AG04449 (cell line): ENCODE results near the gene KRTAP1-3.

Source experiments
- CTCF ChIA-PET: fragments of 350-600 bp; formaldehyde crosslinking; extraction: SDS; loops from one replicate; lab custom pipeline; 2021; ENCODE audit warnings: antibody characterized with exemption; lab: Yijun Ruan, JAX
- POLR2A ChIA-PET: fragments of 400-600, 350-600 bp; formaldehyde crosslinking; extraction: SDS; loops from one replicate; lab custom pipeline; 2020; ENCODE audit warnings: antibody characterized with exemption, inconsistent platforms; lab: Yijun Ruan, JAX
- DNase-seq: peaks from one replicate; pipeline ENCODE4 v3.0.0-alpha.2; 2010; ENCODE audit warnings: low read depth, low spot score
- H3K4me3 ChIP-seq: 2 replicates; pipeline ENCODE4 v1.5.1; 2011; ENCODE audit warnings: low read depth, mild to moderate bottlenecking, control low read depth, low read length
- CTCF ChIP-seq: IDR thresholded peaks from one replicate; pipeline ENCODE4 v1.5.1; 2011; ENCODE audit warnings: mild to moderate bottlenecking, moderate library complexity, low read length, control low read depth, inconsistent platforms; ENCODE audit not compliant: insufficient read depth; ENCODE audit errors: missing control alignments

KRTAP1-3 gene

DNA sequence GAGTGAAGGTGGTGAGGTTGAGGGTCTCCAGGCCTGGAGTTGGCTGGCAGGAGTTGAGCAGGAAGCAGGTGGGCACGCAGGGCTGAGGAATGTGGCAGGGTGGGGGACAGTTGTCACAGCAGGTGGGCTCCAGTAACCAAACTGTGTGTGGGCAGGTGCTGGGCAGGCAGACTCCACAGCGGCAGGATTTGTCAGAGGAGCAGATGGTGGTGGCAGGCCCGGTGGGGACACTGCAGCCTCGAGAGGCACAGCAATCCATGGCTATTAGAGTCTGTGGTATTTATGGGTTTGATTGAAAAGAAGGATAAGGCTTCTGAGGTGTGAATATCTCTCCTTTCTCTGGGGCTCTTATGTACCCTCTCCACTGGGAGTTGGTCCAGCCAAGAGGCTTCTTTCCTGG lies 40.8 kb downstream of the KRTAP1-3 start, which contains the start of gene KRTAP3-3:
Gene KRTAP3-3 (minus strand): TSS at position 326 of the 400 bp plus-strand sequence. CDS start 67 bp downstream, at position 259.
- H3K4me3 ChIP-seq = no peak within 1 kb of the TSS
- TF ChIP-seq CTCF = no peak
- CTCF ChIA-PET = no interaction called here
- DNase-seq = no peak
- POLR2A ChIA-PET = no interaction called here

DNA sequence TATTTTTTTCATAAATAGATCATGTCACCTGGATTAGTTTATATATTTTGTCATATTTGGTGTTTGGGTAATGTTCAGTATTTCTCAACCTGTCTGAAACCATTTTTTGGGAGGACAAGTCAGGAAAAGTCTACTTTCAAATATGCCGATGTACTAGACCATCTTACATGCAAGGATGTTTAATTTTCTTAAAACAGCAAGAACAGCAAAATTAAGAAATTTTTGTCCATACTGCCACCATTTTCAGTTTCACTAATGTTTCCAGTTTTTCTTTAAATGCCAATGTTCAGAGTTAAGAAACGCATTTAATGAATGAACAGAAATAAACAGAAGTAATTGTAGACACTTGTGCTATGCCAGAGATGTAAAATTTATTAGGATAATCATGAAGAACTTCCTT lies 41.6 kb downstream of the KRTAP1-3 start:
- H3K4me3 ChIP-seq = no peak overlapping the region
- DNase-seq = no peak
- TF ChIP-seq CTCF = no peak
- POLR2A ChIA-PET = no interaction called here
- CTCF ChIA-PET = interaction anchor here (1.2 kb wide), 1 partner anchor 14 kb away, joined by 3 read pairs; no protein-coding TSS in a partner anchor

DNA sequence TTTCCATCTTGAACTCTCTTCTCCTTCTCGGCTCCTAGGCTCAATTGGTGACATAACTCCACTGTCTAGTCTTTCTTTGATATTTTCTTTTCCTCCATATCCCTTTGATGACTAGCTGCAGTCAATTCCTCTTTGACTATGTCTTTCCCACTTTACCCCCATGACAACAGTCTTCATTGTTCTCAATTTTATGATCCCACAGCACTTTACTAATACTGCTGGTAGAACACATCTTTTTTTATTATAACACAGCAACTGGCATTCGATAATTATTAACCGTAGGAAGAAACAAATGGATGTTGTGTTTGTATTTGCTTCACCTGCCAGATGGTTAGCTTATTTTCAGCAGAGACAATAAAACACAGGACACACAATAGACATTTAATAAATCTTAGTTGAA lies 42.0 kb downstream of the KRTAP1-3 start:
- no peak for TF ChIP-seq CTCF
- ChIA-PET CTCF (interaction anchor here (1.1 to 1.2 kb wide), 2 partner anchors 14 to 29 kb away, joined by 3 read pairs; no protein-coding TSS in a partner anchor), POLR2A (no interaction called here)
- no peak for DNase-seq
- no peak overlapping the region for H3K4me3 ChIP-seq

DNA sequence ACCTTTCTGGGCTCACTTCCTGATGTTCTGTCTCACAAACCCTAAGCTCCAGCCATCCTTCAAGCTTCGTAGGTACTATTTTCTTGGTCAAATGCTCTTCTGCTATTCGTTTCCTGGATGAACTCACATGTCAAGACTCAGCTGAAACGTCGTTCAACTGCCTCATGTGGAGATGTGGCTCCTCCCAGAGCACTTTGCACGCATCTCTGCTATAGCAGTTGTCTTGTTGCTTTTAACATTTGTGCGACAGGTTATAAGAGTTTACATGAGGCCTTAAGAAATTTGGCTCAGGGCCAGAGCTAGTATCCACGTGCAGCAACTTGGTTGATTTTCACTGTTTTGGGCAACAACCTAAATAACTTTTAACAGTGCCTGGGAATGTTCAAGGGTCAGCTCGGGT lies 47.8 kb downstream of the KRTAP1-3 start:
- H3K4me3 ChIP-seq = no peak overlapping the region
- ChIA-PET POLR2A (no interaction called here), CTCF (no interaction called here)
- no peak for TF ChIP-seq CTCF
- no peak for DNase-seq

DNA sequence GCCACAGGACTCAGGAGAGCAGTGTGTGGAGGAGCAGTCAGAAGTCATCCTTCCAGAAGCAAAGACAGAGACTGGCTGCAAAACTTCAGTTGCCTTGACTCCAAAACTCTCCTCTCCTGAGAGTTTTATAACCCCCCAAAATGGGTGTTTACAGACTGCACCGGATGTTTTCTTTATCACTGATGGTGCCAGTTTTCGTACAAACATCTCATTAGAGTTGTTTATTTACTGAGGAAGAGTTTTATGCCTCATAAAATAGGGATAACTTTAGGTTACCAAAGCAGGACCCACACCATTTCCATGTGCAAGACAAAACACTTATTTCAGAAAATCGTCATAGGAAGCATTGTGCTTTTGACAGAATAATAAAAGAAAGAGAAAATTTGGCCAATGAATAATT lies 50.4 kb downstream of the KRTAP1-3 start, which contains the start of gene KRT40:
Gene KRT40 (minus strand): TSS at position 101 of the 400 bp plus-strand sequence. CDS start 53 bp downstream, at position 48.
- no peak within 1 kb of the TSS for H3K4me3 ChIP-seq
- ChIA-PET CTCF (no interaction called here), POLR2A (no interaction called here)
- DNase-seq = no peak
- no peak for TF ChIP-seq CTCF
